ENCODE measurements around the gene DUSP22.
A peak's percentile ranks its signal among the peaks of the same experiment; 100 is the strongest.

Gene DUSP22

GRCh38 chr6:381742-382461, 89.6 kb downstream of the DUSP22 start:
- DNase-seq = no peak

DNA sequence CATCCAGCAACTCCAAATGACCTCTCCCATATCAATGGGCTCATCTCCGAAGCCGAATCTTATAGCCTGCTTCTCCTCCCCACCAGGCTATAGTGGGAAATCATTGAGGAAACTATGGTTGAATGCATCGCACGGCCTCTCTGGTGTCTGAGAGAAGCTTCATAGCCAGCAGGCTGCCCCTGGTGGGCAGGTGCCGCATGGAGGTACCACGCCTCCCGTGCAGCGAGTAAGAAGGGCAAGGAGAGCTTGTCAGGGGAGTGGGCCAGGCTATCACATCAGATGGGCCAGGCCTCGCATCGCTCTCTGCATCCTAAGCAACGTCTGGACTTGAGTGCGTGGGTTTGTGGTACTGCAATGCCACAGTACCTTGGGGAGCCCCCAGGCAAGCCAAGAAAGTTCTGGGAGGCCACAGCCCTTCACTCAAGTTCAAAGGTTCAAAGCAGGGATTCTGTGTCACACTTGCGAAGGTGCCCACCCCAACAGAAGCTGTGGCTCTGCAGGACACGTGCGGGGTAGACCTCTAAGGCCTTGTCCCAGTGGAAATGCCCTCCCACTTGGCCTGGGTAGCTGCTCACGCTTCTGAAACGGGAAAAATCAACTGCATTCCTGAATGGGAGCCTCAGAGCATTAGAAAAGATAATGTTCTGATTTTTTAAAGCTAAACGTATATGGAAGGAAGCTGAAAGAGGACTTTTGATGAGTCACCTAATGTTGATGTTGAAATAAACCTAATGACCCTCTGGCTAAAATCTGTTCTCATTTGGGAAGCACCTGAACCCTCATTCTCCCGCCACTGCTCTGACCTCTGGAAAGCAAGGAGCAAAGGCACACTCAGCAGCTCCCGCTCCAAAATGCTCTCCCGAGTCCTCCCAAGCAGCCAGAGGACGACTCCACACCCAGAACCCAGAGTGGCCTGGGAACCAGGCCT, 90.9 kb downstream of the DUSP22 start:
- no peak for DNase-seq

DNA sequence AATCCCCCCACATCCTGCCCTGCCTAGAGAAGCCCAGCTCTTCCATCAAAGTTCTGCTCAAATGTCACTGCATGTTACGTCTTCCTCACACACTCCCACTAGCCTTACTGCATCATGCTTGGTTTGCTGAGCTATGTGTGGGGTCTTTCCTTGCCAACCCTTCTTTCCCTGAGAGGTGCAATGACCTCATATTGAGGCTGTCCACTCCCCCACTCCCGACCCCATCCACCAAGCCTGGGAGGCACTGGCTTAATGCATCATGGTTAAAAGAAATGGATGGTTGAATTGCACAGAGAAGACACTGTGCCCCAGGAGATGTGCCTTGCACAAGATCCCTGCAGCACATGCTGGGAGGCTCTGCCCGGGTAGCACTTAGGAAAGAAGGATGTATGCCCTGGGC, 91.6 kb downstream of the DUSP22 start:
- no peak for DNase-seq

DNA sequence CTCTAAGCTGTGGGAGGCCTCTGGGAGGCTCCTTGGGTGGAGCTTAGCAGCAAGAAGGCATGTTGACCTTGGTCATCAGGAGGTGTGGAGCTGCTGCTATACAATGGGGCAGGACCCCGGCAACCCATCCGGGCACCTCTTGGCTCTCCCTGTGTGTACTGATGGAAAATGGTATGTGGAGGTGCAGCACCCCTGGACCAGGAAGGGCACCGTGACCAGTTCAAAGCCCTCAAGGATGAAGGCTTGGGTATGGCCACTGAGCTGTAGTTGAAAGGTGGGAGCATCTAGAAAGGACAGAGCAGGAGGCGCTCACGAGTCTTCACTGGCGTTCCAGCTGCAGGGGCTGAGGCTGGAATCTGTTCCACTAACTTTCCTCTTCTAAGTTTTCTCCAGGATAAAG, 92.6 kb downstream of the DUSP22 start:
- no peak for DNase-seq

- no peak for DNase-seq
These were observed 93.3 kb downstream of the DUSP22 start for GRCh38 chr6:385614-386013.

DNA sequence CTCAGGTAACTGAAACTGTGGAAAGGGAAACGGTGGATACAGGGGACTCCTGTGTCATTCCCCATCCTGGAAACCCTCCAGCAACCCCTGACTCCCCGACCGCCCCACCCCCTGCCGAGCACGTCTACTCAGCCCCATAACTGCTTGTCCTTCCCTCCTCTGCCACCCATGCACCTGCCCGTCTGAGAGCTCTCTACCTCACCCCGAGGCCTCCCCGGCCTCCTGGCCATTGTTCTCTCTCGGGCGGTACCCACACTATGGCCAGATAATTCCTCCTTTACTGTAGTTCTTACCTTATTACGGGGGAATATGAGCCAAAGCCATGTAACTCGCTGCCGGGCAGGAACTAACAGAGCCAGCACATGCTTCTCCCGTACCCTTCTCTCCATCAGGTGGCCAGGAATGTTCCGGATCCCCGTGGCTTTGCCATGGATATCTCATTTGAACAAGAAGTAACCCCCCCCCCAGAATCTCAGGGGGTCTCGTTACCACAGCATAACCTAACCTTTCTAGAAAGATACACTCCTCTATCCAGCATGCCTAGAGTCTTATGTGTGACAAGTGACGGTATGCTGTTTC, 94.5 kb downstream of the DUSP22 start:
- DNase-seq = no peak

DNA sequence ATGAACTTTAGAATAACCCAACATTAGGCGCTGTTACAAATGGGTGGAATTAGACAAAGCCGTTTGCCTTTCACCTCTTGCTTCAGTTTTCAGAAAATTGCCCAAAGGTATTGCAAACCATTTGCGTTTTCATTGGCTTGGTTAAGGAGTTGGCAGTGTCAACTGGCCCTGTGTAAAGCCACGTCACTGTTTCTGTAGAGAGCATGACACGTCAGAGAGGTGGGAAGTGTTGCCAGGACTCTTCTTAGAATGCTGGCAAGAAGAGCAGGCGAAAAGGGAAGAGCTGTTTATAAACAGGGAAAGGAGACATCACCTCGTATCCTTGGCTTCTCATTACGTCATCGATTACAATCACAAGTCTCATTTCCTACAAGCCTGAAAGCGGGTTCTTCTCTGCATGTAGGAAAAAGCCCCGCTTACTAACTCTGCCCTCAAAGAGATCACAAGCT, 95.0 kb downstream of the DUSP22 start:
- DNase-seq = peak; percentile 64

GRCh38 chr6:388202-388903, 96.1 kb downstream of the DUSP22 start:
- peak; percentile 43 for DNase-seq

DNA sequence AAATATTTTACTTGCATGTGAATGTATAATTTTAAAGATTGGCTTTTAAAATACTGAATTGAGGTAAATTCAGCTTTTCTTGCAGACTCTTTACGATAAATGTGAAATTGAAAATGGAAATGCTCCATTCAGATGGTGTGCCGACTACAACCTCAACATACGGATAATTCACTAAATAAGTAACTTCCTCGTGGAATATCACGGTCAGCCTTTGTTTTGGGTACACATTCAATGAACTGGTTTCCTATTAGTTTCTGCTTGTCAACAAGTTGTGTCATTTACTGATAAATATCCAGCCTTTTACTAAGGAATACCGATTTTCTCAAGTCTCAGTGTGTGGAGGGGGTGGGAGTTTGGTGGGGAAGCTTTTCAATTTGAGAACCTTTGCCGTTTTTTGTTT, 96.9 kb downstream of the DUSP22 start:
- no peak for DNase-seq

- DNase-seq = no peak
These were observed 97.3 kb downstream of the DUSP22 start for GRCh38 chr6:389622-390021.

DNA sequence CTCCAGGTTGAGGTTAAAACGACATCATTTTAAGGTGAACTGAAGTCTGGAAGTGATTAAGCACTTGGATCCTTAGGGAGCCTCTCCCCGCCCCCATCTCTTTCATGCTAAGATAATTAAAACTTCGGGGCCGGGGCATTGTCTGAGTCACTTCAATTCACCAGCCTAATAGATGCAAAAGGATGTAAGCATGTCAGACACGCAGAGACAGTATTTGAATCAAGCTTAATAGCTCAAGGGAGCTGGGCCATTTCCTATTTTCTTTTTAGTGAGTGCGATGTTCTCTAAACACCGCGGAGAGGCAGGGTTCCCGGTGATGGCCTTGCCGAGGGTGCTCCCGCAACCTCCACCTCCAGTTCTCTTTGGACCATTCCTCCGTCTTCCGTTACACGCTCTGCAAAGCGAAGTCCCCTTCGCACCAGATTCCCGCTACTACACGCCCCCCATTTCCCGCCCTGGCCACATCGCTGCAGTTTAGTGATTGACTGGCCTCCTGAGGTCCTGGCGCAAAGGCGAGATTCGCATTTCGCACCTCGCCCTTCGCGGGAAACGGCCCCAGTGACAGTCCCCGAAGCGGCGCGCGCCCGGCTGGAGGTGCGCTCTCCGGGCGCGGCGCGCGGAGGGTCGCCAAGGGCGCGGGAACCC, 98.7 kb downstream of the DUSP22 start:
- DNase-seq = no peak

- DNase-seq = peak; percentile 63
These were observed 99.5 kb downstream of the DUSP22 start, which contains the start of gene IRF4 for GRCh38 chr6:391559-392440. Gene IRF4 (plus strand): TSS chr6:391752. CDS start chr6:393153, 1,401 bp downstream.

GRCh38 chr6:392441-393390, 100.4 kb downstream of the DUSP22 start:
- DNase-seq = no peak

DNA sequence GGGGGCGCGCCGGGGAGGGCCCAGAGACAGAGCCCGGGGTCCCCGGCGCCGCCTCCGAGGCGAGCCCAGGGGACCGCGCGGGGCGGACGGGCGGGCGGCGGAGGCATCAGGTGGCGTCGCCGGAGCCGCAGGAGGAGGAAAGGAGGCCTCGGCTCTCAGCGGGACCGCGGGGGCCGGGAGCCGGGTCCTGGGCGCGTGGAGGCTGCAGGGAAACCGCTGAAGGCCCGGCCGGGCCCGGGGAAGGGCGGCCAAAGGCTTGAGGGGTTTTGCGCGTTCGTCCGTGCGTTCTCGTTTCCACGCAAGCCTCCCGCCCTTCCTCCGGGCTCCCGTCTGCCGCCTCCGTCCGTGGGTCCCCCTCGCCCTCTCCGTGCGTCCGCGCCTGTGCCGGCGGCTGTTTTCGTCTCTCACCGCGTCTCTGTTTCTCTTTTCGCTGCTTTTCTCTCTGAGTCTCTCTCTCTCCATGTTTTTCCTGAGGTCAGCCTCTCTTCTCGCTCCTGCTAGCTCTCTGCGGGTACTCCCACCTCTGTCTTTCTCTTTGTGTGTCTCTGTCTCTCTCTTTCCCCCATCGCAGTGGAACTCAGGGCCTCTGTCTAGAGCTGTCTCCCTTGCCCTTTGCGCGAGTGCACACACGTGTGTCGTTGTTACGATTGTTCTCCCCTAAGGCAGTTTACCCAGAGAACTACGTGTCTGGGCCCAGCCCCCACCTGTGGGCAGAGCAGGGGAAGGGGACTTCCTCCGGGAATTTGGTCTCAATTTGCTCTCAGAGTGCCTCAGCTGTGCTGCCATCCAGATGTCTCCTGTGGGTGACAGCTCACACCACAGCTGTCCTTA, 101.3 kb downstream of the DUSP22 start:
- DNase-seq = no peak

- DNase-seq = no peak
These were observed 102.5 kb downstream of the DUSP22 start for GRCh38 chr6:394641-395289.

GRCh38 chr6:395432-396125, 103.3 kb downstream of the DUSP22 start:
- DNase-seq = no peak

- DNase-seq = no peak
These were observed 103.8 kb downstream of the DUSP22 start for GRCh38 chr6:396126-396520.

DNA sequence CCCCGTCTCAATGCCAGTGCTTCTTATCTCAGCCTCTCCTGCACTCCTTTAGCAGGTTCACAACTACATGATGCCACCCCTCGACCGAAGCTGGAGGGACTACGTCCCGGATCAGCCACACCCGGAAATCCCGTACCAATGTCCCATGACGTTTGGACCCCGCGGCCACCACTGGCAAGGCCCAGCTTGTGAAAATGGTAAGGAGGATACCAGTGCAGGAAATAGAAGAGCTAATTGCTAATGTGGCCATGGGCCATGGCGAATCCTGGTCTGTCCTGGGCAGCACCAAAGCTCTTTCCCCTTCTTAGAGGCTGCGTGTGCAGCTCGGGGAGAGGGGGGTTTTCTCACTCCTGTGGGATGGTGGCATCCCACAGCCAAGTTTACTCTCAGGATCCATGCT, 104.8 kb downstream of the DUSP22 start:
- DNase-seq = no peak

Data from suppressor macrophage treated with lipopolysaccharide for 4 hours (primary cell).